ENCODE measurements around the gene ZNF785.

DNA sequence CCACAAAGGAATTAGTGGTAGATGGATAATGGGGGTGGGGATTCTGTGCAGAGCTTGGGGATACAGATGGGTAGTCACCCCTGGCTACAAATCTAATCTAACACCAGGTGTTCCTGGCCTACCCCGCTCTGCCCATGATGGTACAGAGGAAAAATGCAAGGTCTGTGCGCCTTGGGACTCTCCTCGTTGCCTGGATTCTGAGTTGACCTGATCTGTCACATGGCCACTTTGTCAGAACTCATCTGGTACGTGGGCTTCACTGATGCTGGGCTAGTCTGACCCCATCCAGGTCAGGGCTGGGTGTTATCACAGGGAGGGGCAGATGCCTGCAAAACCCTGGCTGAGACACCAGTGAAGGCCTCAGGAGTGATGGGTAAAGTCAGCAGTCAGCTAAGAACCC lies 32.5 kb downstream of the ZNF785 start:
- TF ChIP-seq CTCF (IDR thresholded peaks at IDR 0.05) (no peak), POLR2A (IDR thresholded peaks at IDR 0.05; ENCODE audit: low read depth) (no peak), POLR2AphosphoS5 (IDR thresholded peaks at IDR 0.05) (no peak)

All from esophagus muscularis mucosa (tissue), 3 donors.